ENCODE data around the gene PDGFB.

Gene PDGFB

DNA sequence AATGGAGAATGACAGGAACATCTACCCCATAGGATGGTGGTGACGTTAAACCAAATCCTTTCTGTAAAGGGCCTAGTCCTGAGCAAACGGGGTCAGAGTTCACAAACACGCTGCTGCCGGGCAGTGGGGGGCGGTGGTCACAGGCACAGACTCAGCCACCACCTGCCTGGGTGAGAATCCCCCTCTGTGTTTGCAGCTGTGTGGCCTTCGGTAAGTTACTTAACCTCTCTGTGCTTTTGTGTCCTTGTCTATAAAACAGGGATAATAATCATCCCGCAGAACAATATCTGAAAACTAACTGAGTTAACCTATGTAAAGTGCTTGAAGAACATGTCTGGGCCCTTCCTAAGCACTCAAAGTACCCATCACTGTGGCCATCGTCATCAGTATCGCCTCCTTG is 26.0 kb upstream of the PDGFB start:
- Mint-ChIP-seq H3K4me3 (no peak overlapping the region), H3K36me3 (ENCODE audit: insufficient read depth) (no peaks in the 10 kb centered on the region), H3K9me3 (no peaks in the 10 kb centered on the region), H3K4me1 (no peaks in the 10 kb centered on the region), H3K27ac (ENCODE audit: low read depth) (no peak overlapping the region), H3K27me3 (peaks cover 2% of the 10 kb centered on the region)
- DNase-seq (ENCODE audit: low spot score in 2 of 2) (no peak), ATAC-seq (replicated peaks; ENCODE audit: extremely low read depth, poor library complexity, severe bottlenecking) (no peak)

DNA sequence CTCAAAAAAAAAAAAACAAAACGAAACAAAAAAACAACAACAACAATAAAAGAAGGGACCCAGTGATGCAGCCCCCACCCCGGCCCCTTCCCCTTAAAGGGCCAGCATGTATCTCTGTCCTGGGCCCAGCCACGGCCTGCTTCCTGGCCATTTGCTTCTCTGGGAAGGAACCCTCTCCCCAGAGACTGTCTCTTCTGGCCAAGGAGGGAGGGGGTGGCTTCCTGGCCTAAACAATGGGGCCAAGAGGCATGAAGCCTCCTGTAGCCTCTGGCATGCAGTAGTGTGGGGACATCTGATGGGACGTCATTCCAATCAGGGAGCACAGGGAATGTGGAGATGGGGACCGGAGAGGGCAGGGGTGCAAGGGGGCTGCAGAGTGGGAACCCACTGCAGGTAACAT is 25.5 kb upstream of the PDGFB start:
- Mint-ChIP-seq H3K9me3 (no peaks in the 10 kb centered on the region), H3K36me3 (ENCODE audit: insufficient read depth) (no peaks in the 10 kb centered on the region), H3K27me3 (no peaks in the 10 kb centered on the region), H3K4me3 (no peak overlapping the region), H3K27ac (ENCODE audit: low read depth) (no peak overlapping the region), H3K4me1 (no peaks in the 10 kb centered on the region)
- ATAC-seq (replicated peaks; ENCODE audit: extremely low read depth, poor library complexity, severe bottlenecking), result no peak
- DNase-seq (ENCODE audit: low spot score in 2 of 2), result no peak

DNA sequence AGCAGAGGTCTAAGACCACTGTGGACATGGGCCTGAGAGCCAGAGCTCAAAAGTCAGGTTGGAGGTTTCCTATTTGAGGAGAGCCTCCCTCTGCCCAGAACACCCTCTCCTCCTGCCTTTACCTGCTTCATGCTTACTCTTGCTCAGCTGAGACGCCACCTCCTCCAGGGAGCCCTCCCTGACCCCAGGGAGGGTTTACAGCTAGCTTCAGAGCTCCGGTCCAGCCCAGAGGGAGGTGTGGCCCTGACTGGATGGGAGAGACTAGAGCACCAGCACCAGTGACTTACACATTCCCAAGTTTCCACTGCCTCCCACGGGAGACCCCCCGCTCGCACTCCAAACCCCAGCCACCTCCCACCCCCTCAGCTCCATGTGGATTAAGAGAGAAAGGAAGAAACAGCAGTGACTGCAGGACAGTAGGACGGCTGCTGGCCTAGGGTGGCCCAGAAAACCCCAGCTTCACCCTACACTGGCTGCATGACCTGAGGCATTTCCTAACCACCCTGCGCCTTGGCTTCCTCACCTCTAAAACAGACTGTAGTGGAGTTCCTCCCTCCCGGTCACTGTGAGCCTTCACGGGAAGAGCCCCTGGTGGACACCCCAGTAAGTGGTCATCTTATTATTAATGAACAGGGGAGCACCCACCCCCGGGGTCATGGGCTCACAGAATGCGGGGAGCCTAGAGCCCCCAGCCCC is 24.5 kb upstream of the PDGFB start:
- H3K27ac Mint-ChIP-seq (ENCODE audit: low read depth), result no peak overlapping the region
- no peaks in the 10 kb centered on the region for H3K9me3 Mint-ChIP-seq
- ATAC-seq (replicated peaks; ENCODE audit: extremely low read depth, poor library complexity, severe bottlenecking) (no peak), DNase-seq (ENCODE audit: low spot score in 2 of 2) (no peak)
- H3K4me1 Mint-ChIP-seq, result no peaks in the 10 kb centered on the region
- H3K36me3 Mint-ChIP-seq (ENCODE audit: insufficient read depth), result no peaks in the 10 kb centered on the region
- H3K4me3 Mint-ChIP-seq, result no peak overlapping the region
- H3K27me3 Mint-ChIP-seq, result no peaks in the 10 kb centered on the region

DNA sequence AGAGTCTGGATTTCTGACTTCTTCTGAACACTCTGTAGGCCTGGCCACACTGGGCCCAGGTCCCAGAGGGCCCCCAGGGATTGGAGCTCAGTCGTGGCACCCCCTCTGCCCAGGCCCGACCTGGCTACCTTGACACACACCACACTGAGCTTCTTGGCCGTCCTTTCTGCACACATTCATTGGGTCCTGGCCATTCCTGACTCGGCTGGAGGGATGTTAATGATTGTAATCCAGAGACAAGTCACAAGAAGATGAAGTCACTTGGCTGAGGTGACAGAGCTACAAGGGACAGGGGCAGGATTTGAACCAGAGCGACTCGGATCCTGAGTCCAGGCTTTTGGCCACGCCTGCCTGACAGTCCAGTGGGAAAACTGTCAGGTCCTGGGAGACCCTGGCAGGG is 23.9 kb upstream of the PDGFB start:
- DNase-seq (ENCODE audit: low spot score in 2 of 2) (no peak), ATAC-seq (replicated peaks; ENCODE audit: extremely low read depth, poor library complexity, severe bottlenecking) (no peak)
- peaks cover 4% of the 10 kb centered on the region for H3K4me1 Mint-ChIP-seq
- no peak overlapping the region for H3K4me3 Mint-ChIP-seq
- no peaks in the 10 kb centered on the region for H3K27me3 Mint-ChIP-seq
- no peak overlapping the region for H3K27ac Mint-ChIP-seq (ENCODE audit: low read depth)
- no peaks in the 10 kb centered on the region for H3K36me3 Mint-ChIP-seq (ENCODE audit: insufficient read depth)
- H3K9me3 Mint-ChIP-seq, result no peaks in the 10 kb centered on the region

DNA sequence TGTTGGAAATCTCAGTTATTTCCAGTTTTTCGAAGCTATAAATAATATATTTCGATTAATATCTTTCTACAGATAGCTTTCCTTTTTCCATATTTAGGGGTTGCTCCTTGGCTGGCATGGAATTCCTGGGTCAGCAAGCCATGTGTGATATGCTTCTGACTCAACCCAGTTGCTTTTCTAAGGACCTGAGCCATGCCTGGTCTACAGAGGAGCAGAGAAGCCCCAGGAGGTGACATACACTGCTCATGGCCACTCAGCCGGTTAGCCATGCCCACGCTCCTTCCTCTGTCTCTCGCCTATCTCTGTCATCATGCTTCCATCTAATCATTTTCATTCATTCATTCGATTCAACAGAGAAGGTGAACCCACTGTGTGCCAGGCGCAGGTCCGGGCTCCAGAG is 23.2 kb upstream of the PDGFB start:
- DNase-seq (ENCODE audit: low spot score in 2 of 2), result no peak
- Mint-ChIP-seq H3K27me3 (no peaks in the 10 kb centered on the region), H3K4me3 (no peak overlapping the region), H3K9me3 (no peaks in the 10 kb centered on the region), H3K27ac (ENCODE audit: low read depth) (no peak overlapping the region), H3K4me1 (peaks cover 4% of the 10 kb centered on the region), H3K36me3 (ENCODE audit: insufficient read depth) (peaks cover 2% of the 10 kb centered on the region)
- no peak for ATAC-seq (replicated peaks; ENCODE audit: extremely low read depth, poor library complexity, severe bottlenecking)

DNA sequence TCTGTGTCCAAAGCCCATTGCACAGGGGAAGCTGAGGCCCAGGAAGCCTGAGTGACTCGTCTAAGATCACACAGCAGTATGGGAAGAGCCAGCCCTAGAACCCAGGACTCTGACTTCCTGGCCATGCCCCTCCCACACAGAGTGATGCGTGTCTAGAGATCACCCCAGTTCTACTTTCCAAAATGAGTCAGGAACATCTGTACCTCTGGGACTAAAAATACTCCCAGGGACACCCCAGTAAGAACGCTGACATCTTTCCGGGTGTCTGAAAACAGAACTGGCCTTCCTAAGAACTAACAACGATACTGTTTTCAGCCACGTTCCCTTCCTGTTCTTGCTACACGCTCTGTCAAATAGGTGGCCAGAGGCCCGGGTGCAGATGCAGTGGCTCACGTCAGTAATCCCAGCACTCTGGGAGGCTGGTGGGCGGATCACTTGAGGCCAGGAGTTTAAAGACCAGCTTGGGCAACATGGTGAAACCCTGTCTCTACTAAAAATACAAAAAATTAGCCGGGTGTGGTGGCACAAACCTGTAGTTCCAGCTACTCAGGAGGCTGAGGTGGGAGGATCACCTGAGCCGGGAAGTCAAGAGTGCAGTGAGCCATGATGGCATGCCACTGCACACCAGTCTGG is 21.7 kb upstream of the PDGFB start:
- H3K9me3 Mint-ChIP-seq, result no peaks in the 10 kb centered on the region
- peaks cover 2% of the 10 kb centered on the region for H3K36me3 Mint-ChIP-seq (ENCODE audit: insufficient read depth)
- H3K4me3 Mint-ChIP-seq, result no peak overlapping the region
- H3K27ac Mint-ChIP-seq (ENCODE audit: low read depth), result peak overlapping the region; percentile 16
- peaks cover 4% of the 10 kb centered on the region for H3K4me1 Mint-ChIP-seq
- no peak for DNase-seq (ENCODE audit: low spot score in 2 of 2)
- no peaks in the 10 kb centered on the region for H3K27me3 Mint-ChIP-seq
- no peak for ATAC-seq (replicated peaks; ENCODE audit: extremely low read depth, poor library complexity, severe bottlenecking)

DNA sequence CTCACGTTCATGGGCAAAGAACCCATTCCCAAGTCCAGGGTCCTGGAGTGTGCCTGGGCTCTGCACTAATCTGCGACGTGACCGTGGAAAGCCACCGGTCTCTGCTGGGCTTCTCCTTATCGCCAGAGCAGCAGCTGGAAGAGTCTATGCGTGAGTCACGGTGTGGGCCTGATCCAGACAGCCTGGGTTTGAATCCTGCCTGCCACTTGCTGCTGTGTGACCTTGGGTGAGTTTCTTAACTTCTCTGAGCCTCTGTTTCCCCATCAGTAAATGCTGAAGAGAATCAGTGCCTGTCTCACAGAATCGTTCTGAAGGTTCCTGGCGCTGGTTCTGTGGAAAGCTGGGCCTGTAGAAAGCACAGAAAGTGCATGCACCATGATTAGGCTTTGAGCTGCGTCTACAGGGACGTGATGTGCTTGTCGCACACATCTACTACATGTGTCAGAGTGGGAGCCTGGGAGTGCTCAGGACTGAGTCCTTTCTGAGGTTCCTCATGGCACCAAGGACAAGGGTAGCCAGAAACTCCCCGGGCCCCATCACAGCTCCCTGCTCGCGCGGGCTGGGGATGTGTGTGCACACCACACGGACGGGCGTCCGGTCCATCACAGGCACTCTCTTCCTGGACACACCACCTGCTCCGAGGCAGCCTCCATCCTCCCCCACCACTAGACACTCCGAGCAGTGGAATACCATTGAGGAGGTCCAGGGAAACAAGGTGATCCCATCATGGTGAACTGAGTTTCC is 20.5 kb upstream of the PDGFB start:
- peak overlapping the region; percentile 19 for H3K27ac Mint-ChIP-seq (ENCODE audit: low read depth)
- no peak overlapping the region for H3K4me3 Mint-ChIP-seq
- H3K4me1 Mint-ChIP-seq, result peaks cover 4% of the 10 kb centered on the region
- peaks cover 2% of the 10 kb centered on the region for H3K36me3 Mint-ChIP-seq (ENCODE audit: insufficient read depth)
- no peaks in the 10 kb centered on the region for H3K9me3 Mint-ChIP-seq
- no peaks in the 10 kb centered on the region for H3K27me3 Mint-ChIP-seq
- DNase-seq (ENCODE audit: low spot score in 2 of 2), result no peak
- ATAC-seq (replicated peaks; ENCODE audit: extremely low read depth, poor library complexity, severe bottlenecking), result no peak

DNA sequence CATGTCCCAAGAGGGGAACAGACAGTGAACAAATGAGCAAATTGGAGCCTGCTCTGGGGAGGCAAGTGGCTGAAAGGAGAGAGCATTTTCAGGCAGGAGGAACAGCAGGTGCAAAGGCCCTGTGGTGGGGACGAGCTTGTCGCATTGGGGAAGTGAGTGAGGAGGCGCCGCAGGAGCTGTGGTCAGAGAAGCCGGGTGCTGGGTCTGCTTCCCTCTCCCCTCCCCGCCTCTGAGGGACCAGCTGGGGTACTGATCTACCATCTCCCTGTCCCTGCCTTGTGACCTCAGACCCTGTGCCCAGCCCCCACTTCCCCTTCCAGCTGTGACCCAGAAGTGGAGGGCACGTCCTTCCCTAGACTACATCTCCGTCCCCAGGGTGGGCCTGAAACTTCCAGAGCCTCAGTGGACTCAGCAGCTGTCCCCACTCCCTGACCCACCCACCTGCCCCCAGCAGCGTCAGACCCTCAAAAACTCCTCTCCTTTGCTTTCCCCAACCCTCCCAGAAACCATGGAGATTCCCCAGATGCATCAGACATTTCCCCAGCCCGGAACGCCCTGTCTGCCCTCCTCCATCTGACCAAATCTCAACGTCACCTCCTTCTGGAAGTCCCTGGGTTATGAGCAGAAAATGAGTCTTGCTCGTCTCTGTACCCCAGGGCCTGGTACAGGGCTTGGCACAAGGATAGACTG is 19.7 kb upstream of the PDGFB start:
- DNase-seq (ENCODE audit: low spot score in 2 of 2) (no peak), ATAC-seq (replicated peaks; ENCODE audit: extremely low read depth, poor library complexity, severe bottlenecking) (peak; percentile 24)
- H3K9me3 Mint-ChIP-seq, result no peaks in the 10 kb centered on the region
- peaks cover 2% of the 10 kb centered on the region for H3K36me3 Mint-ChIP-seq (ENCODE audit: insufficient read depth)
- H3K27ac Mint-ChIP-seq (ENCODE audit: low read depth), result peak overlapping the region; percentile 19
- no peak overlapping the region for H3K4me3 Mint-ChIP-seq
- peaks cover 4% of the 10 kb centered on the region for H3K4me1 Mint-ChIP-seq
- H3K27me3 Mint-ChIP-seq, result no peaks in the 10 kb centered on the region

DNA sequence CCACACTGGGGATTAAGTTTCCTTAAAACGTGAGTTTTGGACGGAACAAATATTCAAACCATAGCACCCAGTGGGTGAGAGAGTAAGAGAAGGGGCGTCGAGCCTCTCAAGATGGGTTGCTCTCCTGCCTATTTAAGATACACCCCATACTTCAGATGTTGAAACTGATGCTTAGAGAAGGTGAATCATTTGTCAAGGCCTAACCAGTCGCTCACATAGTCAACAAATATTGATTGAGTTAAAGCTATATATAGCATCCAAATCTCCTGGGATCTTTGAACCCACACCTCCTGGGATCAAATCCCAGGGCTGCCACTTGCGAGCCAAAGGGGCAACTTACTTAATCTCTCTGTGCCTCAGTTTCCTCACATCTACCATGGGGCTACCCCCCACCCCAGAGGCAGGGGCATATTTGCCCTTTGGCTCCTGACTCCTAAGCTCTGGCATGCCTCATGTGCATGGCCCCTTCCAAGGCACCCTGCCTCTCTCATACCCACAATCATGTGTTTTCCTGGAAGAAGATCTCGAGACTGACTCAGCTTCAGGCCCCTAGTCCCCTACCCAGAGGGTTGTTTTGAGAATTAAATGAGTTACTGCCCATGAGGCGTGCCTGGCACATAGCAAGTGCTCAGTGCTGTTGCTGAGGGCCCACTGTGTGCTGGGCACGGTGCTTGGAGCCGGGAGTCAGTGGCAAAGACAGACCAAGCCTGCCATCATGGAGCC is 19.0 kb upstream of the PDGFB start:
- H3K9me3 Mint-ChIP-seq, result no peaks in the 10 kb centered on the region
- peaks cover 4% of the 10 kb centered on the region for H3K4me1 Mint-ChIP-seq
- DNase-seq (ENCODE audit: low spot score in 2 of 2), result no peak
- H3K4me3 Mint-ChIP-seq, result no peak overlapping the region
- no peak for ATAC-seq (replicated peaks; ENCODE audit: extremely low read depth, poor library complexity, severe bottlenecking)
- peaks cover 2% of the 10 kb centered on the region for H3K36me3 Mint-ChIP-seq (ENCODE audit: insufficient read depth)
- H3K27me3 Mint-ChIP-seq, result no peaks in the 10 kb centered on the region
- H3K27ac Mint-ChIP-seq (ENCODE audit: low read depth), result no peak overlapping the region

DNA sequence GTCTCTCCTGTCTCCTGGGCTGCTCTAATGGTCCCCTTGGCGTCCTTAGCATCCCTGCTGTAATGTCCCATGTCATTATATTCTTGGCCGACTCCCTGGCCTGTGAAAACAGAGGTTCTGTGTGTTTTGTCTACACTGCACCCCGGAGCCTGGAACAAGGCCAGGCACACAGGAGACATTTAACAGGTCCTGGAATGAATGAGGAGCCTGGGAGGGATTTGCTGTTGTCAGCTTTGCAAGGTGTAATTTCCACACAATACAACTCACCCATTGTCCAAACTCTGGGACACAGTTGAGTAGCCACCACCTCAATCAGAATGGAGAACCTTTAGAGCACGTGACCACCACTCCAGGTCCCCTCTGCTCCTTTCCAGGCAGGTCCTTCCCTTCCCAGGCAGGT is 14.9 kb upstream of the PDGFB start:
- peaks cover 12% of the 10 kb centered on the region for H3K27me3 Mint-ChIP-seq
- no peak for DNase-seq (ENCODE audit: low spot score in 2 of 2)
- no peak overlapping the region for H3K27ac Mint-ChIP-seq (ENCODE audit: low read depth)
- no peak overlapping the region for H3K4me3 Mint-ChIP-seq
- H3K36me3 Mint-ChIP-seq (ENCODE audit: insufficient read depth), result peaks cover 3% of the 10 kb centered on the region
- no peak for ATAC-seq (replicated peaks; ENCODE audit: extremely low read depth, poor library complexity, severe bottlenecking)
- H3K9me3 Mint-ChIP-seq, result no peaks in the 10 kb centered on the region
- H3K4me1 Mint-ChIP-seq, result peaks cover 12% of the 10 kb centered on the region

DNA sequence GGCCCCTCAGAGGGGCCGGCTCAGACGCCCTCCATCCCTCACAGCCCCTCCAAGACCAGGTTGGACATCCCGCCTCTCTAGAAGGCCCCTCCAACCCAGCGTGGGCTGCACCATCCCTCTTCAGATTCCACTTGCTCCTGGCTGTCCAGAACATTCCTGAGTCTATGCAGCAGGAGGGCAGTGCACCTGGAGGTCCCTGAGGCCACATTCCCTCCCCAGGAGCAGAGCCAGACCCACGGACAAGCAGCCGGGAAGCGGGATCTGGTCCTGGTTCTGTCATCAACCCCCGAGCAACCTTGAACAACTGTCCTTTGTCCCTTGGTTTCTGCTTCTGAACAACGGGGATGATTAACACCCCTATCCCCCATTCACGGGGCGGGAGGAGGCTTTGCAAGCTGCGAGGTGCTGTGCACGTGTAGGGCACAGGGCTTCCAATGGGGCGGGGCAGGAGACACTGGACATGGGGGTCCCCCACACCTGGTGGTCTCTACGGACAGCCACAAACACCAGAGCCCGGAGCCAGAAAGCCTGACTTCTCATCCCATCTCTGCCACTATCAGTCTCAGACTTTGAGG is 13.2 kb upstream of the PDGFB start:
- Mint-ChIP-seq H3K27ac (ENCODE audit: low read depth) (peak overlapping the region; percentile 22), H3K27me3 (peaks cover 15% of the 10 kb centered on the region), H3K4me3 (no peak overlapping the region), H3K36me3 (ENCODE audit: insufficient read depth) (peaks cover 1% of the 10 kb centered on the region), H3K4me1 (peaks cover 15% of the 10 kb centered on the region), H3K9me3 (no peaks in the 10 kb centered on the region)
- ATAC-seq (replicated peaks; ENCODE audit: extremely low read depth, poor library complexity, severe bottlenecking) (no peak), DNase-seq (ENCODE audit: low spot score in 2 of 2) (no peak)

DNA sequence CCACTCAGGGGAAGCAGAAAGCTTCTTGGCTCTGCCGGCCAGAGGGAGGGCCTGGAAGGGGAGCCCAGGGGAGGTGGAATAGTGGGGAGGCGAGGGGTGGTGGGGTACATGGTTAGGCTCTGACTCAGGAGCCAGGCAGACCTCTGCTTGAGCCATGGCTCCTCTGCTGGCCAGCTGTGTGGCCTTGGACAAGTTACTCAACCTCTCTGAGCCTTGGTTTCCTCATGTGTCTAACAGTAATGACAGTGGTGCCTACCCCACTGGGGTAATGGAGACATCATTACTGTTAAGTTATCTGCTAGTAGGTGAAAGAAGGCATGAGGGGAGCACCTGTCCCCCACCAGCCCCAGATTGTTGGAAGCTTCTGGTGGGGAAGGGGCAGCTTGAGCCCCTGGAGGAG is 12.2 kb upstream of the PDGFB start:
- Mint-ChIP-seq H3K27ac (ENCODE audit: low read depth) (no peak overlapping the region), H3K4me3 (no peak overlapping the region), H3K36me3 (ENCODE audit: insufficient read depth) (peaks cover 1% of the 10 kb centered on the region), H3K4me1 (peaks cover 22% of the 10 kb centered on the region), H3K9me3 (no peaks in the 10 kb centered on the region), H3K27me3 (peaks cover 15% of the 10 kb centered on the region)
- no peak for ATAC-seq (replicated peaks; ENCODE audit: extremely low read depth, poor library complexity, severe bottlenecking)
- DNase-seq (ENCODE audit: low spot score in 2 of 2), result no peak

Measured in central memory CD8-positive, alpha-beta T cell (primary cell).